Caco-2 (cell line): ENCODE results near the gene TNS4. TPM values are rescaled to one million over a fixed set of nuclear protein-coding genes. Genes with fewer than 3 reads are reported as not detected.

Experiments
- BruUV-seq: library from RNA; stranded (reverse); fragments of 400-500 nt; replicated peaks from 2 replicates; lab custom pipeline; 2021; lab: Mats Ljungman, UMichigan
- CTCF ChIA-PET: fragments of 300-600 bp; sonication (Branson Sonifier 250); formaldehyde crosslinking; loops from one replicate; lab custom pipeline; 2022; ENCODE audit warnings: antibody characterized with exemption; lab: Charles Lee
- POLR2A ChIA-PET: fragments of 300-600 bp; sonication (Branson Sonifier 250); formaldehyde crosslinking; loops from one replicate; lab custom pipeline; 2022; ENCODE audit warnings: antibody characterized with exemption; lab: Charles Lee
- DNase-seq, 2 experiments: peaks; one replicate each; pipeline versions ENCODE4 v3.0.0 to v3.0.0-alpha.2; 2020 to 2022
- H3K27me3 ChIP-seq: replicated peaks from 2 replicates; pipeline ENCODE4 v1.6.0; 2011; ENCODE audit warnings: low read length; ENCODE audit not compliant: control insufficient read depth, insufficient read depth
- H3K36me3 ChIP-seq: 2 replicates; pipeline ENCODE4 v1.5.1; 2011; ENCODE audit warnings: low read length; ENCODE audit not compliant: control insufficient read depth, insufficient read depth
- H3K4me1 ChIP-seq: fragments of 250-450 bp; sonication (Bioruptor Pico); 2 replicates; pipeline ENCODE4 v1.5.1; 2020; ENCODE audit warnings: mild to moderate bottlenecking
- H3K4me3 ChIP-seq: 2 replicates; pipeline ENCODE4 v1.5.1; 2011; ENCODE audit warnings: low read depth, mild to moderate bottlenecking, control low read depth, low read length
- H3K9me3 ChIP-seq: fragments of 250-450 bp; sonication (Bioruptor Pico); 2 replicates; pipeline ENCODE4 v1.5.1; 2020; ENCODE audit warnings: mild to moderate bottlenecking, moderate library complexity
- H3K27ac Mint-ChIP-seq: one replicate; pipeline ENCODE4 v1.8.0; 2022; ENCODE audit warnings: mixed read lengths; ENCODE audit not compliant: unreplicated experiment
- H3K27me3 Mint-ChIP-seq: one replicate; pipeline ENCODE4 v1.8.0; 2022; ENCODE audit warnings: mixed read lengths; ENCODE audit not compliant: insufficient read depth, unreplicated experiment
- H3K36me3 Mint-ChIP-seq: one replicate; pipeline ENCODE4 v1.8.0; 2022; ENCODE audit warnings: mild to moderate bottlenecking, mixed read lengths; ENCODE audit not compliant: insufficient read depth, unreplicated experiment
- H3K4me1 Mint-ChIP-seq: one replicate; pipeline ENCODE4 v1.8.0; 2022; ENCODE audit warnings: low read depth, mixed read lengths; ENCODE audit not compliant: unreplicated experiment
- H3K4me3 Mint-ChIP-seq: one replicate; pipeline ENCODE4 v1.8.0; 2022; ENCODE audit warnings: mild to moderate bottlenecking, moderate library complexity, mixed read lengths; ENCODE audit not compliant: unreplicated experiment
- H3K9me3 Mint-ChIP-seq: one replicate; pipeline ENCODE4 v1.8.0; 2022; ENCODE audit warnings: mixed read lengths; ENCODE audit not compliant: unreplicated experiment
- intact Hi-C: fragments of 100-400 bp; cut with micrococcal nuclease; formaldehyde crosslinking; loops from one replicate; pipeline ENCODE4 v1.10.0; 2022; ENCODE audit not compliant: unreplicated experiment
- total RNA-seq: library from RNA; stranded (reverse); gene quantifications from 2 replicates; pipeline ENCODE4 v1.2.3, GENCODE V29; 2022
- TF ChIP-seq, protein P1 (sequence below), 2 experiments: fragments of 200-600 bp in 1 of 2; IDR thresholded peaks; 1 replicate in 1 of 2; 2 replicates in 1 of 2; pipeline versions ENCODE4 v1.5.1 to v1.8.0; 2011 to 2022; ENCODE audit warnings: antibody characterized with exemption in 1 of 2, control low read depth in 1 of 2, inconsistent platforms in 1 of 2, low read depth in 1 of 2, low read length in 1 of 2, mild to moderate bottlenecking in 1 of 2, moderate library complexity in 1 of 2; ENCODE audit not compliant: insufficient read depth in 1 of 2, severe bottlenecking in 1 of 2, unreplicated experiment in 1 of 2

TNS4 gene
- total RNA-seq, 1 experiment from 2014 or later = not detected

DNA sequence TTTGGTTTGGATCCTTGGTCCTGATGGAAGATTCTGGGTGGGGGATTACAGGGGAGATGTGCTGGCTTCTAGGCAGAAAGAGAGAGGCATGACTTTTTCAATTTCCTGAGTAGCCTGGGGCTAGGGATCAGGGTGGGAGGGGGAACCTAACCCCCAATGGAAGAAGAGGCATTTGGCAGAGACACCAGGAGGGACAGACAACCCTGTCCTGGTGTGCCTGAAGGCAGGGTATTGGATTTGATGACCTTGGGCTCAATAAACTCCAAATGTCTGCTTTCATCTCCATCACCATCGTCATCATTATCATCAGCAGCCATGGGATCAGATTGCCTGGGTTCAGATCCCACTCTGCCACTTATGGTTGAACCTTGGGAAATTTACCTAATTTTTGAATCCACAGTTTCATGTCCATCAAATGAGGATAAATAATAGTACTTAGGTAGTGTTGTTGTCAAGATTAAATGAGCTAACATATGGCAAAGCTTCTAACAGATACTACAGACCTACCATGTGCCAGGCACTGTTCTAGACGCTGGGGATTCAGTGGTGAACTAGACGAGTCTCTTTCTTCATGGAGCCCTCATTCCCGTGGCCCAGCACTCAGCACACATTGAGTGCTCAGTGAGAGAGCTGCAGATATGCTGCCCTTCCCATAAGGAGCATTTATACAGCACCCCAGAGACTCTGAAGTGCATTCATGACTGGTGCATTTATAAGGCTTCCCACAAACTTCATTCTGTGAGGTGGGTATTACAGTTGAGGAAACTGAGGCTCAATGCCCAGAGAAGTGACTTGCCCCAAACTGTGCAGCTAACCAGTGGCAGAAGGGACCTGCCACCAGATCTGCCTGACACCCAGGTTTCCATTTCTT is 31.4 kb downstream of the TNS4 start:
- Histone ChIP-seq H3K36me3 (no peaks in the 10 kb centered on the region), H3K4me1 (no peaks in the 10 kb centered on the region), H3K27me3 (no peaks in the 10 kb centered on the region), H3K9me3 (no peaks in the 10 kb centered on the region), H3K4me3 (no peak overlapping the region)
- Mint-ChIP-seq H3K4me3 (no peak overlapping the region), H3K27me3 (no peaks in the 10 kb centered on the region), H3K36me3 (no peaks in the 10 kb centered on the region), H3K27ac (no peak overlapping the region), H3K4me1 (no peaks in the 10 kb centered on the region), H3K9me3 (no peaks in the 10 kb centered on the region)
- BruUV-seq = no TSS peak
- intact Hi-C loops = no loop called here
- ChIA-PET CTCF (no interaction called here), POLR2A (no interaction called here)
- DNase-seq = no peak
- TF ChIP-seq, protein P1, sequence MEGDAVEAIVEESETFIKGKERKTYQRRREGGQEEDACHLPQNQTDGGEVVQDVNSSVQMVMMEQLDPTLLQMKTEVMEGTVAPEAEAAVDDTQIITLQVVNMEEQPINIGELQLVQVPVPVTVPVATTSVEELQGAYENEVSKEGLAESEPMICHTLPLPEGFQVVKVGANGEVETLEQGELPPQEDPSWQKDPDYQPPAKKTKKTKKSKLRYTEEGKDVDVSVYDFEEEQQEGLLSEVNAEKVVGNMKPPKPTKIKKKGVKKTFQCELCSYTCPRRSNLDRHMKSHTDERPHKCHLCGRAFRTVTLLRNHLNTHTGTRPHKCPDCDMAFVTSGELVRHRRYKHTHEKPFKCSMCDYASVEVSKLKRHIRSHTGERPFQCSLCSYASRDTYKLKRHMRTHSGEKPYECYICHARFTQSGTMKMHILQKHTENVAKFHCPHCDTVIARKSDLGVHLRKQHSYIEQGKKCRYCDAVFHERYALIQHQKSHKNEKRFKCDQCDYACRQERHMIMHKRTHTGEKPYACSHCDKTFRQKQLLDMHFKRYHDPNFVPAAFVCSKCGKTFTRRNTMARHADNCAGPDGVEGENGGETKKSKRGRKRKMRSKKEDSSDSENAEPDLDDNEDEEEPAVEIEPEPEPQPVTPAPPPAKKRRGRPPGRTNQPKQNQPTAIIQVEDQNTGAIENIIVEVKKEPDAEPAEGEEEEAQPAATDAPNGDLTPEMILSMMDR (IDR thresholded peaks at IDR 0.05; ENCODE audit: insufficient read depth in 1 of 2, low read depth in 1 of 2, low read length in 1 of 2, severe bottlenecking in 1 of 2, unreplicated experiment in 1 of 2) = no peak

GRCh38 chr17:40468560-40468959 is 32.9 kb downstream of the TNS4 start:
- CTCF ChIA-PET = no interaction called here
- Mint-ChIP-seq H3K27me3 (no peaks in the 10 kb centered on the region), H3K27ac (no peak overlapping the region), H3K4me3 (no peak overlapping the region), H3K9me3 (no peaks in the 10 kb centered on the region), H3K4me1 (no peaks in the 10 kb centered on the region), H3K36me3 (no peaks in the 10 kb centered on the region)
- TF ChIP-seq, protein P1 (IDR thresholded peaks at IDR 0.05; ENCODE audit: insufficient read depth in 1 of 2, low read depth in 1 of 2, low read length in 1 of 2, severe bottlenecking in 1 of 2, unreplicated experiment in 1 of 2) = no peak
- no peak for DNase-seq
- Histone ChIP-seq H3K36me3 (no peaks in the 10 kb centered on the region), H3K9me3 (no peaks in the 10 kb centered on the region), H3K4me1 (no peaks in the 10 kb centered on the region), H3K4me3 (no peak overlapping the region), H3K27me3 (no peaks in the 10 kb centered on the region)
- no TSS peak for BruUV-seq
- intact Hi-C loops = no loop called here
- POLR2A ChIA-PET = no interaction called here

DNA sequence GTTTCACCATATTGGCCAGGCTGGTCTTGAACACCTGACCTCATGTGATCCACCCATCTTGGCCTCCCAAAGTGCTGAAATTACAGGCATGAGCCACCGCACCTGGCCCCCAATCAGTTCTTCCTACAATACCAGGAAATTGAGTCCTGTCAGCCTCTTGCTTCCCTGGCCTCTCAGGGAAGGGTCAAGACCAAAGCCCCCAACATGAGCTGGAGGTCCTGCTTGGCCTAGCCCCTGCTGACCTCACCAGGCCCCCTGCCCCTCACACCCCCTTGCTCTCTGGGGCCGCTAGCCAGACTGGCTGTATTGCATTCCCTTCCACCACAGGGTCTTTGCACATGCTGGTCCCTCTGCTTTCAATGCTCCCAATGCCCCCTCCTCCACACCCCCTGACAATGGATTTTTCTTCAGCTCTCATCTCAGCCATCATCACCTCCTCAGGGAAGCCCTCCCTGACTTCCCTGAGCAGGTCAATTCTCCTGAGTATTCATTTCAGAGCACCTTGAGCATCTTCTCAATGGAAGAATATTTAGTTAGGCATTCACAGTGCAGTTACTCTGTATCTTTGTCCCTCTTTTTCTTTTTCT is 34.0 kb downstream of the TNS4 start:
- TF ChIP-seq, protein P1 (IDR thresholded peaks at IDR 0.05; ENCODE audit: insufficient read depth in 1 of 2, low read depth in 1 of 2, low read length in 1 of 2, severe bottlenecking in 1 of 2, unreplicated experiment in 1 of 2) = no peak
- Mint-ChIP-seq H3K27ac (no peak overlapping the region), H3K4me1 (no peaks in the 10 kb centered on the region), H3K9me3 (no peaks in the 10 kb centered on the region), H3K4me3 (no peak overlapping the region), H3K36me3 (no peaks in the 10 kb centered on the region), H3K27me3 (no peaks in the 10 kb centered on the region)
- ChIA-PET CTCF (interaction anchor here (0.5 to 1.2 kb wide), 2 partner anchors 12 to 179 kb away, joined by 3 to 5 read pairs; no protein-coding TSS in a partner anchor), POLR2A (no interaction called here)
- Histone ChIP-seq H3K9me3 (no peaks in the 10 kb centered on the region), H3K4me3 (no peak overlapping the region), H3K27me3 (no peaks in the 10 kb centered on the region), H3K4me1 (no peaks in the 10 kb centered on the region), H3K36me3 (no peaks in the 10 kb centered on the region)
- DNase-seq = no peak
- BruUV-seq = no TSS peak
- intact Hi-C loops = no loop called here
